GM12801 (cell line): ENCODE data around the gene MAST3.

Experiments used
- TF ChIP-seq, protein P1 (sequence below): IDR thresholded peaks from one replicate; pipeline ENCODE4 v1.5.1; 2011; ENCODE audit warnings: control low read depth; ENCODE audit not compliant: insufficient read length; ENCODE audit errors: extremely low read depth

Gene MAST3

DNA sequence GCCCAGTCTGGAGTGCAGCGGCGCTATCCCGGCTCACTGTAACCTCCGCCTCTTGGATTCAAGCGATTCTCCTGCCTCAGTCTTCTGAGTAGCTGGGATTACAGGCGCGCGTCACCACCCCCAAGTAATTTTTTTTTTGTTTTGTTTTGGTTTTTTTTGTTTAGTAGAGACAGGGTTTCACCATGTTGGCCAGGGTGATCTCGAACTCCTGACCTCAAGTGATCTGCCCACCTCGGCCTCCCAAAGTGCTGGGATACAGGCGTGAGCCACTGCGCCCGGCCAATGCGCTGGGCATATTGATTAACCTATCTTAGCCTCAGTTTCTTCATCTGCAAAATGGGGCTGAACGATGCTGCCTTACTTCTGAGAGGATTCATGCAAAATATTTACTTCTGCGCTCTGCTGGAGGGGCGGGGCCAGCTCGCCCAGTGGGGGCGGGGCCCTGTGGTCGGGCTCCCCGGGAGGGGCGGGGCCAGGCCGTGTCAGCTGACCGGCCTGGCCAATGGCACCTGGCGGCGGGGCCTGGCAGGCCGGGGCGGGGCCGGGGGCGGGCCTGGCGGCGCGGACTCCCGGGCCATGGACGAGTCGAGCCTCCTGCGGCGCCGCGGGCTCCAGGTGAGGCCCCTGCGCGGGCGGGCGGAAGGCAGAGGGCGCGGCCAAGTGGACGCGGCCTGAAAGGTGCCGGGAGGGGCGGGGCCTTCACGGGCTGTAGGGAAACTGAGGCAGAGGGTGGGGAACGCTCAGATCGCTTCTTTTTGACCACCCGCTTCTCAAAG, at the start of gene MAST3:
Gene MAST3 (plus strand): TSS at position 562 of the 776 bp plus-strand sequence. CDS start 15 bp downstream, at position 577.
- TF ChIP-seq, protein P1, sequence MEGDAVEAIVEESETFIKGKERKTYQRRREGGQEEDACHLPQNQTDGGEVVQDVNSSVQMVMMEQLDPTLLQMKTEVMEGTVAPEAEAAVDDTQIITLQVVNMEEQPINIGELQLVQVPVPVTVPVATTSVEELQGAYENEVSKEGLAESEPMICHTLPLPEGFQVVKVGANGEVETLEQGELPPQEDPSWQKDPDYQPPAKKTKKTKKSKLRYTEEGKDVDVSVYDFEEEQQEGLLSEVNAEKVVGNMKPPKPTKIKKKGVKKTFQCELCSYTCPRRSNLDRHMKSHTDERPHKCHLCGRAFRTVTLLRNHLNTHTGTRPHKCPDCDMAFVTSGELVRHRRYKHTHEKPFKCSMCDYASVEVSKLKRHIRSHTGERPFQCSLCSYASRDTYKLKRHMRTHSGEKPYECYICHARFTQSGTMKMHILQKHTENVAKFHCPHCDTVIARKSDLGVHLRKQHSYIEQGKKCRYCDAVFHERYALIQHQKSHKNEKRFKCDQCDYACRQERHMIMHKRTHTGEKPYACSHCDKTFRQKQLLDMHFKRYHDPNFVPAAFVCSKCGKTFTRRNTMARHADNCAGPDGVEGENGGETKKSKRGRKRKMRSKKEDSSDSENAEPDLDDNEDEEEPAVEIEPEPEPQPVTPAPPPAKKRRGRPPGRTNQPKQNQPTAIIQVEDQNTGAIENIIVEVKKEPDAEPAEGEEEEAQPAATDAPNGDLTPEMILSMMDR, result no peak

DNA sequence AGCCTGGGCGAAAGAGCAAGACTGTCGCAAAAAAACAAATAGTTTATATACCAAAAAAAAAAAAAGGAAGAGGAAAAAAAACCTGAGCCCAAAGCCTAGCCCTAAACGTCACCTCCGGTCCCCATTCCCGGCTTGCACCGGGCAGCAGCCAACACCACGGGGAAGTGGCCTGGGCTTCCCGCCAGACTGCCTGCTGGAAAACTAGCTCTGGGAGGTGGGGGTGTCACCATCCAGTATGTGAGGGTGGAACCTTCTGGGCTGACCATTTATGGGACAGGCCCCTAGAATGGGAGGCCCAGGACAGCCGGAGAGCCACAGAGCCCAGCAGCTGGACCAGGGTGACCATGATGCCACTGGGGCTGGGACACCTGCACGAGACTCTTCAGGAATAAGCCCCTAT, 48.2 kb upstream of the MAST3 start:
- TF ChIP-seq, protein P1, result no peak

DNA sequence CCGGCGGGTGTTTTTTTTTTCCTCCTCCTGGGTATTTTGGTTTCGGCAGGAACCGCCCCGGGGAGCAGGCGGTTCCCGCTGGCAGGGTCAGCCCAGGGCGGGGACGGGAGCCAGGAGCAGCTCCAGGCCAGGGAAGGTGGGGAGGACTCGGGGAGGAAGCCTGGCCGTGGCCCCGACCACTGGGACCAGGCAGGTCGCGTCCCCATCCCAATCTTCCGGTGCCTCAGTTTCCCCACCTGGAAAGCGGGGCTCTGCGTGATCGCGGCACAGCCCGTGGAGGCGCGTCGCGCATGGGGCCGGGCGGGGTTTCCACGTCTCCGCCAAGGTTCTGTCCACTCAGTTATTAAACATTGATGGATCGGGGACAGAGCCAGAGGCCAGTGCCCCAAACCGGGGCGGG, 45.7 kb upstream of the MAST3 start:
- TF ChIP-seq, protein P1, result no peak

DNA sequence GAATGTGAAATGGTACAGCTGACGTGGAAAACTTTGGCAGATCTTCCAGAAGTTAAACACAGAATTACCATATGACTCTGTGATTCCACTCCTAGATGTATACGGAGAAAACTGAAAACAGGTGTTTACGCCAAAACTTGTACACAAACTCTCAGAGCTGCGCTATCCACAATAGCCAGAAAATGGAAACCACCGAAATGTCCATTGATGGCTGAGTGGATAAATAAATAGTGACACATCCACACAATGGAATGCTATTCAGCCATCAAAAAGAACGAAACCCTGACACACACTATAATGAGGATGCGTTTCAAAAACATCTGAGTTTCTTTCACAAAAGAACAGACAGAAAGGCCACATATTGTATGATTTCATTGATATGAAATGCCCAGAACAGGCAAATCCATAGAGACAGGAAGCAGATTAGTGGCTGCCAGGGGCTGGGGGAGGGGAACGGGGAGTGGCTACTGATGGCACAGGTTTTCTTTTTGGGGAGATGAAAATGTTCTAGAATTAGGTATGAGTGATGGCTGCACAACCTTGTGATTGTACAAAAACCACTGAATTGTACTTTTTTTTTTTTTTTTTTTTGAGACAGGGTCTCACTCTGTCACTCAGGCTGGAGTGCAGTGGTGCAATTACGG, 43.9 kb upstream of the MAST3 start:
- TF ChIP-seq, protein P1, result no peak

DNA sequence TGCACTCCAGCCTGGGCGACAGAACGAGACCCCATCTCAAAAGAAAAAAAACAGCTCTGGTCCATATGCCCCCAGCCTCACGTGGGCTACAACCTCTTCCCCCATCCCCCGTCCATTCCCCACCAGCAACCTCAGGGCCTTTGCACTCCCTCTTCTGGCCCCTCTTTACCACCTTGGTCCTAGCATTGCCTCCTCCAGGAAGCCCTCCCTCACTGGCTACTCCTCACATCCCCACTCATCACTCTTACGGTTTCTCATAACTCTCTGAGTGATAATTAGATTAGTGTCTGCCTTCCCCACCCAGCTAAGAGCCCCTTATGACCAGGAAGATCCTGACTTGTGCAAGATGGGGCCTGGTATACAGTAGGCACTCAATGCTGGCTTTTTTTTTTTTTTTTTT, 41.6 kb upstream of the MAST3 start:
- TF ChIP-seq, protein P1, result no peak

DNA sequence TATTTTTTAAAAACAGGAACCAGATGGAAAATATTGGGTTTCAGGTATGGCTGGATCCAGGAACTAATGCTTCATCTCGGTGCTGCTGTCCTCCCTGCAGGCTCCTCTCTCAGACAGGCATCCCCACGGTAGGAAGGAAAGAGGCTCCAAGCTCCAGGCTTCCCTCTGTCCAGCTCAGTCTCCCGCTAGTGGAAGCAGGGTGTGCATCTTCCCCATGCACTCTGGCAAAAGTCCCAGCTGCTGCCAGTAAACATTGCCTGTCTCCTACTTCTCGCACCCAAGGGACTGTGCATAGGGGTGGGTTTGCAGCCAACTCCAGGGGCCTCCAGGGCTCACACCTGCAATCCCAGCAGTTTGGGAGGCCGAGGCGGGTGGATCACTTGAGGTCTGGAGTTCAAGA, 40.0 kb upstream of the MAST3 start:
- TF ChIP-seq, protein P1, result no peak

DNA sequence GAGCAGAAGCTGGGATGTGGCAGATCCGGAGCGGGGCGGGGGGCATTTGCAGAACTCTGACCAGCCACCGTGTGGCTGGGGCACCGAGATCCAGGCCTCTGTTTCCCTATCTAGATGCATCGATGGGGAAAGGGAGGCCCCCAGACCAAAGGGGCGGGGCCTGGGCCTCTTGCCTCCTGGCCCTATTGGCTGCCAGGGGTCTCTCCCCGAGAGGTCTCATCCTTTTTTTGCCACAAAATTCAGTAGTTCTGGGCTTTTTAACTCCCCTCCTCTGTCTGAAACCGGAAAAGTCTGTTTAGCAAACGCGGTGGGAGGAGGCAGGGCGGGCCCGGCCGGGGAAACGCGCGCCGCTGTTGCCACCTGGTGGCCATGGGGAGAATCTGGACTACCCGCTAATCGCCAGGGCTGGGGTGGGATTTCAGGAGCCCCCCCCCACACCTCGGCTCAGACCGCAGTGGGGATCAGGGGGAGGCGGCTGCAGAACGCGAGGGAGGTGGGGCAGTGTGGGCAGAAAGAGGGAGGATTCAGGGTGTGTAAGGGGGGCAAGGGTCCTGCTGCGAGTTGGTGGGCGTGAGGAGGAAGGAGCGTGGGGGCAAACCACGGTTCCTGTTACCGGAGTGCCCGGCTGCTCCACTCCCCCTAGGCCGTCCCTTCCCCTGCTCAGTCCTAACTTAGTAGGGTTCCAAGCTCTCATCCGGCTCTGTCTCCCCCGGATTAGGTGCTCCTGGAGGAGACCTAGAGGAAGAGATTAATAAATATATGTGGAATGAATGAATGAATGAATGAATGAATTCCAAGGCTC, 39.2 kb upstream of the MAST3 start:
- TF ChIP-seq, protein P1, result no peak
